ENCODE data around the gene C7orf57. TPM values are rescaled to one million over a fixed set of nuclear protein-coding genes. Genes with fewer than 3 reads are reported as not detected.

The C7orf57 gene
- total RNA-seq, 1 experiment from 2014 or later = not detected

DNA sequence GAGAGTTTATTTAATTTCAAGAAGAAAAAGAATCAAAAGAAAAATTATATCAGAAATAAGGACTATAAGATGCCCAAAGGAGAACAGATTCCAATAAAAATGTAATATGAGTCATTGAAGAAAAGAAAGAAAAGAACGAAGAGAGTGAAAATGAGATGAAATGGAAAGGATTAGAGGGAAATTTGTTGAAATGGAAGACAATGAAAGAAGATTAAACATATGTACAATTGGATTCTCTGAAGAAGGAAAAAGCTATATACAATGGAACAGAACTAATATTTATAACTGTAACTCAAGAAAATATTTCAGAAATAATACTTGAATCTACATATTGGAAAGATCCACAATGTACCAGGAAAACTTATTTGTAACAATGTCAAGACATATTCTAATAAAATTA, 28.6 kb downstream of the C7orf57 start:
- Mint-ChIP-seq H3K27me3 (ENCODE audit: insufficient read depth, unreplicated experiment) (peaks cover 13% of the 10 kb centered on the region), H3K9me3 (ENCODE audit: unreplicated experiment) (peaks cover 18% of the 10 kb centered on the region), H3K4me1 (ENCODE audit: low read depth, unreplicated experiment) (no peaks in the 10 kb centered on the region), H3K4me3 (ENCODE audit: unreplicated experiment) (no peak overlapping the region), H3K36me3 (ENCODE audit: insufficient read depth, unreplicated experiment) (no peaks in the 10 kb centered on the region), H3K27ac (ENCODE audit: unreplicated experiment) (no peak overlapping the region)
- POLR2A ChIA-PET = no interaction called here
- Histone ChIP-seq H3K36me3 (ENCODE audit: control insufficient read depth, insufficient read depth, low read length) (no peaks in the 10 kb centered on the region), H3K4me3 (ENCODE audit: low read depth, low read length) (no peak overlapping the region), H3K27me3 (replicated peaks; ENCODE audit: control insufficient read depth, insufficient read depth, low read length) (no peaks in the 10 kb centered on the region), H3K9me3 (peaks cover 5% of the 10 kb centered on the region; the same call in 1 of the 2 replicates), H3K4me1 (no peaks in the 10 kb centered on the region)
- no TSS peak for BruUV-seq (replicated peaks)
- intact Hi-C loops (cut with micrococcal nuclease; ENCODE audit: unreplicated experiment) = no loop called here
- CTCF ChIA-PET = no interaction called here
- no peak for DNase-seq
- TF ChIP-seq, protein P1, sequence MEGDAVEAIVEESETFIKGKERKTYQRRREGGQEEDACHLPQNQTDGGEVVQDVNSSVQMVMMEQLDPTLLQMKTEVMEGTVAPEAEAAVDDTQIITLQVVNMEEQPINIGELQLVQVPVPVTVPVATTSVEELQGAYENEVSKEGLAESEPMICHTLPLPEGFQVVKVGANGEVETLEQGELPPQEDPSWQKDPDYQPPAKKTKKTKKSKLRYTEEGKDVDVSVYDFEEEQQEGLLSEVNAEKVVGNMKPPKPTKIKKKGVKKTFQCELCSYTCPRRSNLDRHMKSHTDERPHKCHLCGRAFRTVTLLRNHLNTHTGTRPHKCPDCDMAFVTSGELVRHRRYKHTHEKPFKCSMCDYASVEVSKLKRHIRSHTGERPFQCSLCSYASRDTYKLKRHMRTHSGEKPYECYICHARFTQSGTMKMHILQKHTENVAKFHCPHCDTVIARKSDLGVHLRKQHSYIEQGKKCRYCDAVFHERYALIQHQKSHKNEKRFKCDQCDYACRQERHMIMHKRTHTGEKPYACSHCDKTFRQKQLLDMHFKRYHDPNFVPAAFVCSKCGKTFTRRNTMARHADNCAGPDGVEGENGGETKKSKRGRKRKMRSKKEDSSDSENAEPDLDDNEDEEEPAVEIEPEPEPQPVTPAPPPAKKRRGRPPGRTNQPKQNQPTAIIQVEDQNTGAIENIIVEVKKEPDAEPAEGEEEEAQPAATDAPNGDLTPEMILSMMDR (IDR thresholded peaks at IDR 0.05; ENCODE audit: insufficient read depth in 1 of 2, low read depth in 1 of 2, low read length in 1 of 2, severe bottlenecking in 1 of 2, unreplicated experiment in 1 of 2) = no peak

DNA sequence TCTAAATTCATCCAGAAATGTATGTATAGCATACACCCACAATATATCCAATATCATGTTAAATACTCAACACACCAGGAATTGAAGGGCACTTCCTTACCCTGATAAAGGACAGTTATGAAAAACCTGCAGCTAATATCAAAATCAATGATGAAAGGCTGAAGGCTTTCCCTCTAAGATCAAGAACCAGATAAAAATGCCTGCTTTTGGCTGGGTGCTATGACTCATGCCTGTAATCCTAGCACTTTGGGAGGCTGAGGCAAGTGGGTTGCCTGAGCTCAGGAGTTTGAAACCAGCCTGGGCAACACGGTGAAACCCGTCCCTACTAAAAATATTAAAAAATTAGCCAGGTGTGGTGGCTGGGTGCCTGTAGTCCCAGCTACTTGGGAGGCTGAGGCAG, 32.1 kb downstream of the C7orf57 start:
- POLR2A ChIA-PET = no interaction called here

DNA sequence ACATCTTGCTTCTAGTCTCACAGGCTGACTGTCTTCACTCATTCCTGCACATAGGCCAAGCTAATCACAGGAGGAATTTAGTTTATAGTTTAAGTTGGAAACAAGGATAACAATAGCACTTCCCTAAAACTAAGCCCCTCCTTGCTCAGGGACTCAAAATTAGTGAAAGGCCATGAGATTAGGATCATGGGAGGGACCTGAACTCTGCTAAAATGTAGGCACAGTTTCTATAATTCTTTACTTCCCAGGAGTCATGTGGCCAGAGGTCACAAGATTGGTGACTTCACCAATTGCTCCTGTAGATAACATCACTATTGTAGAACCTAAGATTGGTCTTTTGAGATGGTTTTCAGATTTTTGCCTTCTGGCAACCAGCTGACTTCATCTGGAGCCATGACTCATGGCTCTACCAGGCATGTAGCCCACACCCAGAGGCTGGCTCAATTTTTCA, 38.9 kb downstream of the C7orf57 start:
- H3K4me3 Mint-ChIP-seq (ENCODE audit: unreplicated experiment) = no peak overlapping the region
- Histone ChIP-seq H3K27me3 (replicated peaks; ENCODE audit: control insufficient read depth, insufficient read depth, low read length) (no peaks in the 10 kb centered on the region), H3K36me3 (ENCODE audit: control insufficient read depth, insufficient read depth, low read length) (no peaks in the 10 kb centered on the region), H3K4me1 (no peaks in the 10 kb centered on the region; the same call in 1 of the 2 replicates), H3K9me3 (no peaks in the 10 kb centered on the region), H3K4me3 (ENCODE audit: low read depth, low read length) (no peak overlapping the region)
- intact Hi-C loops (cut with micrococcal nuclease; ENCODE audit: unreplicated experiment) = no loop called here
- DNase-seq = no peak
- CTCF ChIA-PET = no interaction called here
- POLR2A ChIA-PET = no interaction called here
- H3K9me3 Mint-ChIP-seq (ENCODE audit: unreplicated experiment) = peaks cover 9% of the 10 kb centered on the region
- BruUV-seq (replicated peaks) = no TSS peak
- no peak overlapping the region for H3K27ac Mint-ChIP-seq (ENCODE audit: unreplicated experiment)
- no peaks in the 10 kb centered on the region for H3K4me1 Mint-ChIP-seq (ENCODE audit: low read depth, unreplicated experiment)
- TF ChIP-seq, protein P1 (IDR thresholded peaks at IDR 0.05; ENCODE audit: insufficient read depth in 1 of 2, low read depth in 1 of 2, low read length in 1 of 2, severe bottlenecking in 1 of 2, unreplicated experiment in 1 of 2) = no peak
- no peaks in the 10 kb centered on the region for H3K36me3 Mint-ChIP-seq (ENCODE audit: insufficient read depth, unreplicated experiment)
- H3K27me3 Mint-ChIP-seq (ENCODE audit: insufficient read depth, unreplicated experiment) = no peaks in the 10 kb centered on the region

More for the DNA sequence above, 32.1 kb downstream of the C7orf57 start:
- CTCF ChIA-PET = no interaction called here
- BruUV-seq (replicated peaks) = no TSS peak
- Mint-ChIP-seq H3K27me3 (ENCODE audit: insufficient read depth, unreplicated experiment) (peaks cover 13% of the 10 kb centered on the region), H3K9me3 (ENCODE audit: unreplicated experiment) (peaks cover 27% of the 10 kb centered on the region), H3K27ac (ENCODE audit: unreplicated experiment) (no peak overlapping the region), H3K4me3 (ENCODE audit: unreplicated experiment) (no peak overlapping the region), H3K36me3 (ENCODE audit: insufficient read depth, unreplicated experiment) (no peaks in the 10 kb centered on the region), H3K4me1 (ENCODE audit: low read depth, unreplicated experiment) (no peaks in the 10 kb centered on the region)
- Histone ChIP-seq H3K4me1 (no peaks in the 10 kb centered on the region), H3K9me3 (peaks cover 5% of the 10 kb centered on the region; the same call in 1 of the 2 replicates), H3K27me3 (replicated peaks; ENCODE audit: control insufficient read depth, insufficient read depth, low read length) (no peaks in the 10 kb centered on the region), H3K36me3 (ENCODE audit: control insufficient read depth, insufficient read depth, low read length) (no peaks in the 10 kb centered on the region), H3K4me3 (ENCODE audit: low read depth, low read length) (no peak overlapping the region)
- intact Hi-C loops (cut with micrococcal nuclease; ENCODE audit: unreplicated experiment) = no loop called here
- TF ChIP-seq, protein P1 (IDR thresholded peaks at IDR 0.05; ENCODE audit: insufficient read depth in 1 of 2, low read depth in 1 of 2, low read length in 1 of 2, severe bottlenecking in 1 of 2, unreplicated experiment in 1 of 2) = no peak
- no peak for DNase-seq
